CD14-positive monocyte (primary cell): ENCODE results near the gene GPRC5C. TPM values are rescaled to one million over a fixed set of nuclear protein-coding genes. Genes with fewer than 3 reads are reported as not detected.
A peak's percentile ranks its signal among the peaks of the same experiment; 100 is the strongest.

ENCODE experiments used
- DNase-seq, 3 donors: peaks; one replicate each; pipeline ENCODE4 v3.0.0-alpha.2; 2011 to 2022
- H2AFZ ChIP-seq: 2 replicates; pipeline ENCODE4 v1.6.0; 2012; ENCODE audit warnings: mild to moderate bottlenecking, low read depth, low read length, inconsistent platforms; ENCODE audit not compliant: insufficient read depth, poor library complexity, severe bottlenecking
- H3K27ac ChIP-seq, 2 donors: 1 replicate in 1 of 2; 2 replicates in 1 of 2; pipeline ENCODE4 v1.5.1; 2012 to 2013; ENCODE audit warnings: low read length in 2 of 2, control low read depth in 1 of 2, inconsistent platforms in 1 of 2, low read depth in 1 of 2, mild to moderate bottlenecking in 1 of 2
- H3K27me3 ChIP-seq, 2 donors: one replicate each; pipeline versions ENCODE4 v1.6.0 to v1.6.1; 2011 to 2013; ENCODE audit warnings: low read length in 2 of 2; ENCODE audit not compliant: control insufficient read depth in 2 of 2, insufficient read depth in 2 of 2
- H3K36me3 ChIP-seq, 2 donors: replicated peaks in 1 of 2; 1 replicate in 1 of 2; 2 replicates in 1 of 2; pipeline versions ENCODE4 v1.5.1 to v1.6.1; 2012 to 2013; ENCODE audit warnings: low read length in 2 of 2, control low read depth in 1 of 2, inconsistent platforms in 1 of 2, mild to moderate bottlenecking in 1 of 2; ENCODE audit not compliant: insufficient read depth in 2 of 2, control insufficient read depth in 1 of 2
- H3K4me1 ChIP-seq, 2 donors: 1 replicate in 1 of 2; 2 replicates in 1 of 2; pipeline versions ENCODE4 v1.5.1 to v1.6.1; 2012 to 2013; ENCODE audit warnings: low read length in 2 of 2, control low read depth in 1 of 2, inconsistent platforms in 1 of 2, mild to moderate bottlenecking in 1 of 2, moderate library complexity in 1 of 2; ENCODE audit not compliant: insufficient read depth in 2 of 2, control insufficient read depth in 1 of 2
- H3K4me2 ChIP-seq: replicated peaks from 2 replicates; pipeline ENCODE3; 2012; ENCODE audit warnings: low read length, moderate library complexity, mild to moderate bottlenecking; ENCODE audit not compliant: poor library complexity, severe bottlenecking; ENCODE audit errors: extremely low read depth
- H3K4me3 ChIP-seq, 3 experiments: fragments of 200-600 bp in 1 of 3; sonication (generic) in 1 of 3; replicated peaks in 1 of 3; 1 replicate in 2 of 3; 2 replicates in 1 of 3; pipeline ENCODE4 v1.5.1; 2011 to 2013; ENCODE audit warnings: low read length in 3 of 3, mild to moderate bottlenecking in 3 of 3, control low read depth in 2 of 3, low read depth in 2 of 3, inconsistent platforms in 1 of 3, moderate library complexity in 1 of 3
- H3K79me2 ChIP-seq: 2 replicates; pipeline ENCODE4 v1.6.0; 2012; ENCODE audit warnings: mild to moderate bottlenecking, control low read depth, inconsistent platforms, low read length, moderate library complexity; ENCODE audit not compliant: insufficient read depth
- H3K9ac ChIP-seq: 2 replicates; pipeline ENCODE4 v1.6.0; 2017; ENCODE audit warnings: low read length, mild to moderate bottlenecking; ENCODE audit not compliant: insufficient read depth, poor library complexity, severe bottlenecking
- H3K9me3 ChIP-seq, 2 donors: replicated peaks in 1 of 2; 1 replicate in 1 of 2; 2 replicates in 1 of 2; pipeline versions ENCODE4 v1.5.1 to v1.6.1; 2012 to 2013; ENCODE audit warnings: low read length in 2 of 2, control low read depth in 1 of 2; ENCODE audit not compliant: control insufficient read depth in 1 of 2, insufficient read depth in 1 of 2
- H4K20me1 ChIP-seq: 2 replicates; pipeline ENCODE4 v1.6.0; 2012; ENCODE audit warnings: mild to moderate bottlenecking, low read length, control low read depth, moderate library complexity; ENCODE audit not compliant: insufficient read depth
- H3K27ac Mint-ChIP-seq, 7 donors: one replicate each; pipeline ENCODE4 v1.8.0; 2020; ENCODE audit warnings: mild to moderate bottlenecking in 7 of 7, mixed read lengths in 7 of 7, moderate library complexity in 6 of 7, inconsistent platforms in 2 of 7
- H3K27me3 Mint-ChIP-seq, 3 donors: one replicate each; pipeline ENCODE4 v1.8.0; 2021 to 2022; ENCODE audit warnings: low read depth in 3 of 3, mild to moderate bottlenecking in 3 of 3, mixed read lengths in 3 of 3, moderate library complexity in 3 of 3, inconsistent platforms in 1 of 3
- H3K36me3 Mint-ChIP-seq, 2 donors: one replicate each; pipeline ENCODE4 v1.8.0; 2020; ENCODE audit warnings: mixed read lengths in 2 of 2, inconsistent platforms in 1 of 2, mild to moderate bottlenecking in 1 of 2
- H3K4me1 Mint-ChIP-seq: one replicate; pipeline ENCODE4 v1.8.0; 2020; ENCODE audit warnings: mild to moderate bottlenecking, mixed read lengths
- H3K4me3 Mint-ChIP-seq, 2 donors: one replicate each; pipeline ENCODE4 v1.8.0; 2020; ENCODE audit warnings: mild to moderate bottlenecking in 2 of 2, mixed read lengths in 2 of 2, moderate library complexity in 1 of 2
- H3K9me3 Mint-ChIP-seq, 7 donors: one replicate each; pipeline ENCODE4 v1.8.0; 2020 to 2022; ENCODE audit warnings: mixed read lengths in 7 of 7, mild to moderate bottlenecking in 6 of 7, moderate library complexity in 6 of 7, inconsistent platforms in 2 of 7
- CTCF ChIP-seq: fragments of 200-600 bp; IDR thresholded peaks from one replicate; pipeline ENCODE4 v1.8.0; 2022; ENCODE audit warnings: antibody characterized with exemption, mild to moderate bottlenecking
- WGBS: methylation state at CpG from one replicate; pipeline ENCODE4 v1.1.5; 2013; ENCODE audit warnings: missing lambda C conversion rate; ENCODE audit not compliant: insufficient coverage; 5-methylcytosine and 5-hydroxymethylcytosine counted together
- intact Hi-C, 2 donors: fragments of 100-400 bp; cut with micrococcal nuclease; formaldehyde crosslinking; loops; one replicate each; pipeline versions ENCODE4 v1.15.0 to v1.15.1; 2023
- polyA minus RNA-seq: library from RNA; depleted of rRNA, polyadenylated mRNA; stranded (reverse); fragments of >200 nt; gene quantifications from 2 replicates; pipeline ENCODE4 v1.2.3, GENCODE V29; 2012
- polyA plus RNA-seq, 3 donors: library from polyadenylated mRNA; depleted of rRNA in 1 of 3; unstranded in 2 of 3; stranded (reverse) in 1 of 3; fragments of 300-500 nt in 2 of 3; fragments of >200 nt in 1 of 3; fragmentation: Illumina TruSeq in 2 of 3; gene quantifications; 1 replicate in 2 of 3; 2 replicates in 1 of 3; pipeline ENCODE4 v1.2.3, GENCODE V29; 2012 to 2021
- total RNA-seq, 12 experiments: library from RNA in 1 of 12; stranded (reverse) in 1 of 12; fragments of 120-200 nt in 1 of 12; gene quantifications; one replicate each; pipeline ENCODE4 v1.2.4 and lab custom pipeline; 2013 to 2026; ENCODE audit warnings: mixed read lengths in 6 of 12, inconsistent platforms in 1 of 12

GPRC5C gene
- total RNA-seq (2013), result 14.1 TPM
- polyA plus RNA-seq, result 1 to 10 TPM in 2 of 3 donors, under 1 TPM in 1; 0.47 to 3.3 (median 1.9) TPM
- 1.6 and 5.1 TPM in 2 replicates for polyA minus RNA-seq
- total RNA-seq (lab: John Stamatoyannopoulos, UW), result 2.1 to 12.8 (median 3.9) reads per million in 11 experiments

GRCh38 chr17:74431568-74432423 is at the start of gene GPRC5C:
GPRC5C (plus strand) TSS chr17:74432088; CDS start chr17:74439777, 7,689 bp downstream.
- Histone ChIP-seq H2AFZ (peak within 1 kb of the TSS; percentile 59), H3K27me3 (peaks cover 34 to 73% of the 10 kb centered on the region in 2 donors), H3K9me3 (peaks cover 0 to 16% of the 10 kb centered on the region in 2 donors), H3K9ac (peak within 1 kb of the TSS; percentile 54), H3K4me3 (peak within 1 kb of the TSS; percentile 7 to 70 (median 22)), H3K4me1 (peaks cover 21 to 22% of the 10 kb centered on the region in 2 donors), H3K79me2 (no peaks in the 10 kb centered on the region), H3K36me3 (no peaks in the 10 kb centered on the region), H4K20me1 (no peaks in the 10 kb centered on the region), H3K27ac (no peak within 1 kb of the TSS), H3K4me2 (peak within 1 kb of the TSS; percentile 79)
- Mint-ChIP-seq H3K36me3 (peaks cover 5 to 8% of the 10 kb centered on the region in 2 donors), H3K9me3 (peaks cover 0 to 23% (median 13%) of the 10 kb centered on the region in 7 donors), H3K27me3 (peaks cover 76 to 85% (median 77%) of the 10 kb centered on the region in 3 donors), H3K27ac (peak within 1 kb of the TSS in 1 of 7 donors; percentile 64), H3K4me1 (peaks cover 18% of the 10 kb centered on the region), H3K4me3 (peak within 1 kb of the TSS; percentile 78 to 91)
- DNase-seq, result peak in 2 of 3 donors; percentile 12 to 64
- TF ChIP-seq CTCF, result no peak
- under 1% methylated on average over 55 of the region's 81 CpGs for WGBS
- intact Hi-C loops, result no loop called here

GRCh38 chr17:74383141-74383540 is 48.7 kb upstream of the GPRC5C start:
- Histone ChIP-seq H3K79me2 (no peaks in the 10 kb centered on the region), H3K27me3 (no peaks in the 10 kb centered on the region), H4K20me1 (no peaks in the 10 kb centered on the region), H2AFZ (no peak overlapping the region), H3K9me3 (no peaks in the 10 kb centered on the region), H3K4me1 (peaks cover 13 to 25% of the 10 kb centered on the region in 2 donors), H3K9ac (no peak overlapping the region), H3K27ac (no peak overlapping the region), H3K4me3 (no peak overlapping the region), H3K4me2 (no peak overlapping the region), H3K36me3 (no peaks in the 10 kb centered on the region)
- H3K27ac Mint-ChIP-seq, result no peak overlapping the region
- TF ChIP-seq CTCF, result no peak
- no peak for DNase-seq
- no peak overlapping the region for H3K4me3 Mint-ChIP-seq
- H3K36me3 Mint-ChIP-seq, result no peaks in the 10 kb centered on the region
- 86% methylated on average over 2 of the region's 5 CpGs for WGBS
- peaks cover 10 to 16% (median 14%) of the 10 kb centered on the region in 3 donors for H3K27me3 Mint-ChIP-seq
- no peaks in the 10 kb centered on the region for H3K9me3 Mint-ChIP-seq
- intact Hi-C loops, result no loop called here
- peaks cover 22% of the 10 kb centered on the region for H3K4me1 Mint-ChIP-seq
